ENCODE results near the gene VDAC1.

DNA sequence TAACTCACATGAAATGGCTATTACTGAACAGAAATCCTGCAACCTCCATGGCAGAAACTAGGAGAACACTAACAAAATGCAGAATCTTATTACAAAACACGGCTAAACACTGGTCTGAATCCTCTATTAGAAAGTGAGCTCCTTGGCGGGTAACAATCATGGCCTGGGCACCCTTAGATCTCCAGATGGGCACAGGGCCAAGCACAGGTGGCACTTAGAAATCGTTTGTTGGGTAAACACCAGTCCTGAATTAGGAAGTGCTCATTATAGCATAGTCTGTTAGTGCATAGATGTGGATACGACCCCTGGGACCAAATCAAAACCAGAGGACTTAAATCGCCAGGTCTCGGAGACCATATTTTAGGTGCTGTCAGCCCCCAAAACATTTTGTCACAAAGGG lies 14.4 kb downstream of the VDAC1 start:
- TF ChIP-seq POLR2A (IDR thresholded peaks at IDR 0.05; ENCODE audit: low read length) (no peak), GATA1 (IDR thresholded peaks at IDR 0.05; ENCODE audit: low read depth, low read length) (no peak)
